HEK293 (cell line): ENCODE data around the gene C17orf113.

Source experiments
- CTCF ChIA-PET: fragments of 350-600 bp; formaldehyde crosslinking; extraction: SDS; loops from one replicate; lab custom pipeline; 2021; ENCODE audit warnings: antibody characterized with exemption; lab: Yijun Ruan, JAX
- POLR2A ChIA-PET: fragments of 300-600 bp; formaldehyde crosslinking; extraction: SDS; loops from one replicate; lab custom pipeline; 2020; ENCODE audit warnings: antibody characterized with exemption, inconsistent platforms; lab: Yijun Ruan, JAX
- H3K27ac ChIP-seq: fragments of 200-500 bp; sonication (Bioruptor generic); 2 replicates; pipeline ENCODE4 v1.5.1; 2014; ENCODE audit warnings: low read depth, low read length, control low read depth, inconsistent platforms; ENCODE audit errors: extremely low read depth
- H3K36me3 ChIP-seq, 2 experiments: fragments of 200-500 bp in 1 of 2; sonication (Bioruptor generic) in 1 of 2; 1 replicate in 1 of 2; 2 replicates in 1 of 2; pipeline ENCODE4 v1.5.1; 2014 to 2017; ENCODE audit warnings: inconsistent platforms in 2 of 2, low read length in 2 of 2; ENCODE audit not compliant: control insufficient read depth in 2 of 2, insufficient read depth in 1 of 2
- H3K4me1 ChIP-seq: fragments of 200-500 bp; sonication (Bioruptor generic); 2 replicates; pipeline ENCODE4 v1.5.1; 2014; ENCODE audit warnings: mild to moderate bottlenecking, low read length, inconsistent platforms; ENCODE audit not compliant: control insufficient read depth, insufficient read depth
- H3K4me3 ChIP-seq: 2 replicates; pipeline ENCODE4 v1.5.1; 2011; ENCODE audit warnings: low read depth, mild to moderate bottlenecking, control low read depth, low read length, moderate library complexity
- H3K9me3 ChIP-seq: fragments of 200-500 bp; sonication (Bioruptor generic); 2 replicates; pipeline ENCODE4 v1.5.1; 2014; ENCODE audit warnings: low read depth, low read length, inconsistent platforms; ENCODE audit not compliant: control insufficient read depth, insufficient read depth
- FEZF1 ChIP-seq: fragments of 450-650 bp; formaldehyde crosslinking; IDR thresholded peaks from 2 replicates; pipeline ENCODE4 v1.5.1; 2016; ENCODE audit warnings: missing biosample characterization, missing genetic modification characterization
- KLF1 ChIP-seq: fragments of 450-650 bp; formaldehyde crosslinking; IDR thresholded peaks from 2 replicates; pipeline ENCODE4 v1.5.1; 2016; ENCODE audit warnings: missing biosample characterization, missing genetic modification characterization
- MEIS1 ChIP-seq: sonication (generic); formaldehyde crosslinking; IDR thresholded peaks from 2 replicates; pipeline ENCODE4 v1.8.1; 2022; ENCODE audit warnings: missing genetic modification reagents, mild to moderate bottlenecking, borderline replicate concordance
- SCRT1 ChIP-seq: fragments of 450-650 bp; formaldehyde crosslinking; IDR thresholded peaks from 2 replicates; pipeline ENCODE4 v1.5.1; 2016; ENCODE audit warnings: missing biosample characterization, missing genetic modification characterization, borderline replicate concordance
- SCRT2 ChIP-seq: fragments of 450-650 bp; formaldehyde crosslinking; IDR thresholded peaks from 2 replicates; pipeline ENCODE4 v1.5.1; 2016; ENCODE audit warnings: missing biosample characterization, missing genetic modification characterization
- ZBTB21 ChIP-seq: fragments of 450-650 bp; formaldehyde crosslinking; IDR thresholded peaks from 2 replicates; pipeline ENCODE4 v1.5.1; 2017; ENCODE audit warnings: missing biosample characterization, missing genetic modification characterization
- ZBTB8A ChIP-seq: fragments of 450-650 bp; formaldehyde crosslinking; IDR thresholded peaks from 2 replicates; pipeline ENCODE4 v1.5.1; 2016; ENCODE audit warnings: missing biosample characterization, missing genetic modification characterization
- ZFP3 ChIP-seq: fragments of 450-650 bp; formaldehyde crosslinking; IDR thresholded peaks from 2 replicates; pipeline ENCODE4 v1.5.1; 2016; ENCODE audit warnings: low read depth, missing biosample characterization, missing genetic modification characterization
- ZIC2 ChIP-seq: fragments of 450-650 bp; formaldehyde crosslinking; IDR thresholded peaks from 2 replicates; pipeline ENCODE4 v1.5.1; 2016; ENCODE audit warnings: missing biosample characterization, missing genetic modification characterization
- ZNF112 ChIP-seq: fragments of 450-650 bp; formaldehyde crosslinking; IDR thresholded peaks from 2 replicates; pipeline ENCODE4 v1.5.0; 2017; ENCODE audit warnings: missing biosample characterization, missing genetic modification characterization
- ZNF174 ChIP-seq: fragments of 450-650 bp; formaldehyde crosslinking; IDR thresholded peaks from 2 replicates; pipeline ENCODE4 v1.5.0; 2017; ENCODE audit warnings: missing biosample characterization, mild to moderate bottlenecking, missing genetic modification characterization
- ZNF184 ChIP-seq: fragments of 450-650 bp; IDR thresholded peaks from 2 replicates; pipeline ENCODE4 v1.5.1; 2018; ENCODE audit warnings: missing biosample characterization, mild to moderate bottlenecking, missing genetic modification characterization
- ZNF660 ChIP-seq: fragments of 450-650 bp; IDR thresholded peaks from 2 replicates; pipeline ENCODE4 v1.5.1; 2018; ENCODE audit warnings: missing biosample characterization, mild to moderate bottlenecking, missing genetic modification characterization
- ZNF670 ChIP-seq: fragments of 450-650 bp; formaldehyde crosslinking; IDR thresholded peaks from 2 replicates; pipeline ENCODE4 v1.5.1; 2016; ENCODE audit warnings: missing biosample characterization, missing genetic modification characterization, low read depth
- ZNF843 ChIP-seq: fragments of 450-650 bp; formaldehyde crosslinking; IDR thresholded peaks from 2 replicates; pipeline ENCODE4 v1.5.1; 2016; ENCODE audit warnings: missing biosample characterization, missing genetic modification characterization
- TF ChIP-seq, protein P1 (sequence below): fragments of 450-650 bp; formaldehyde crosslinking; IDR thresholded peaks from 2 replicates; pipeline ENCODE4 v1.5.1; 2016; ENCODE audit warnings: missing biosample characterization, missing genetic modification characterization
- TF ChIP-seq, protein P2 (sequence below): fragments of 450-650 bp; formaldehyde crosslinking; IDR thresholded peaks from 2 replicates; pipeline ENCODE4 v1.5.1; 2017; ENCODE audit warnings: missing biosample characterization, missing genetic modification characterization
- TF ChIP-seq, protein P3 (sequence below): fragments of 450-650 bp; formaldehyde crosslinking; IDR thresholded peaks from 2 replicates; pipeline ENCODE4 v1.5.1; 2016; ENCODE audit warnings: missing biosample characterization, missing genetic modification characterization

C17orf113 gene

DNA sequence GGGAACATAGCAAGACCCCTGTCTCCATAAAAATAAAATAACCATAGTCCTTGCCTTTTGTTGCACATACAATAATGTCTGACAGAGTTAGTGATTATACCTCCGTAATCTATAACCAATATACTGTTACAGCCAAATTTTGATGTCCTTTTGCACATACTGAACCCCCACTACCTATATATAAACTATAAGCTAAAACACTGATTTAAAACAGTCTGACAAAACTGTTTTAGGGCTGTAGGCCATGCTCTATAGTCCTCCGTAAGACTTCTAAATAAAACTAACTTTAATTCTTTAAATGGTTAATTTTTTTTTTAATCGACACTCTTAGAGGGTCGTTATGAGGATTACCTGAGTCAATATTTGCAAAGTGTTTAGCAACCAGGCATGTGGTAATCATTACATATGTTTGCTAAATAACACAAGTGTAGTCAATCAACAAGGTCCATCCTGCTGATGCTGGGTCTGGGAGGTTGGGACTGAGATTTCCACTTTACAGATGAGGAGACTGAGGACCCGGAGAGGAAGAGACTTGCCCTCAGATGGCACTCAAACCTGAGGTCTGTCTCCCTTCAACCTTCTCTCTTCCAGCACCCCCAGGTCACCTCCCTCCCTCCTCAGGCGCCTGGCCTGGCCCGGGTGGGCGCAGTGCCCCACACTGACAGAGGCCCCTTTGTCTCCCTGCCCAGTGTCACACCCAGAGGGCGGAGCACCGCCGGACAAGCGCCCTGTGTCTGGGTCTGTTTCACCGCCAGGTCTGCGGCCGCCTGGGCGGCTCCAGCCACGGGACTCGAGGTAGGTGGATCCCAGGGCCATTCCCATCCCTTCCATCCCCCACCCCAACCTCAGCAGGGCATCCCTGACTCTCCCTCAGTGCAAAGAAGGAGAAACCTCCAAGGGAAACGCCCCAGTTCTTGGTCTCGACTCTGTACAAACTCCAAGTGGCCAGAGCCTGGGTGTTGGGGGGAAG is 37.6 kb upstream of the C17orf113 start:
- Histone ChIP-seq H3K4me3 (no peak overlapping the region), H3K27ac (no peak overlapping the region), H3K36me3 (no peaks in the 10 kb centered on the region), H3K9me3 (no peaks in the 10 kb centered on the region), H3K4me1 (peaks cover 5% of the 10 kb centered on the region)
- TF ChIP-seq, protein P1, sequence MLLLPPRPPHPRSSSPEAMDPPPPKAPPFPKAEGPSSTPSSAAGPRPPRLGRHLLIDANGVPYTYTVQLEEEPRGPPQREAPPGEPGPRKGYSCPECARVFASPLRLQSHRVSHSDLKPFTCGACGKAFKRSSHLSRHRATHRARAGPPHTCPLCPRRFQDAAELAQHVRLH, result no peak
- TF ChIP-seq MEIS1 (no peak), KLF1 (peak; percentile 56)
- ChIA-PET POLR2A (no interaction called here), CTCF (interaction anchor here (0.7 to 4.3 kb wide), 7 partner anchors 14 to 172 kb away, joined by 3 to 30 read pairs (median 4); no protein-coding TSS in a partner anchor)

DNA sequence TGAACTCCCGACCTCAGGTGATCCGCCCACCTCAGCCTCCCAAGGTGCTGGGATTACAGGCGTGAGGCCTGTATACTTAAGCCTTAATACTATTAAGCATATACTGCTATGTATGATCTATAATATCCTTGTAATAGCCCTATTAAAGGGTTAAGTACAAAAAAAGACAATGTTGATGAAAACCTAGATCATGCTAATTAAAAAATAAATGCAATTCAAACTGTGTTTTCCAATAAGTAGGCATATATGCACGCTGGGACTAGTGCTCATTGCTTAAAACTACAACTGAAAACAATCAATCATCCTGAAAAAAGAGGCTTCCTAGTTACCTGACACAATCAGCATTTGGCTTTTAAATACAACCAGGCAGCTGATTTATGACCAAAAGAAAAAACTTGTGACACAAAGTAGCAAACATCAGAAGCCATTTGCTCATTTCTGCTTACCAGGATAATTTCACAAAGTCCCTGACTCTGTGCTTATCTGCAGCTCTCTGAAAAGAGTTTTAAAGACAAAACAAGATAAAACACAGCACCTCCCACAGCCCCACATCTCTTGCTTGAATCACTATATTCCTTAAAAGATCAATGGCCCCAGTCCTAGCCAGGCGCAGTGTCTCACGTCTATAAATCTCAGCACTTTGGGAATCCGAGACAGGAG is 36.8 kb upstream of the C17orf113 start:
- no peaks in the 10 kb centered on the region for H3K36me3 ChIP-seq
- no peak for TF ChIP-seq ZNF174 (tag by site-specific recombination)
- TF ChIP-seq ZBTB8A, result no peak
- no peak for TF ChIP-seq ZFP3 (tag by site-specific recombination)
- TF ChIP-seq, protein P2, sequence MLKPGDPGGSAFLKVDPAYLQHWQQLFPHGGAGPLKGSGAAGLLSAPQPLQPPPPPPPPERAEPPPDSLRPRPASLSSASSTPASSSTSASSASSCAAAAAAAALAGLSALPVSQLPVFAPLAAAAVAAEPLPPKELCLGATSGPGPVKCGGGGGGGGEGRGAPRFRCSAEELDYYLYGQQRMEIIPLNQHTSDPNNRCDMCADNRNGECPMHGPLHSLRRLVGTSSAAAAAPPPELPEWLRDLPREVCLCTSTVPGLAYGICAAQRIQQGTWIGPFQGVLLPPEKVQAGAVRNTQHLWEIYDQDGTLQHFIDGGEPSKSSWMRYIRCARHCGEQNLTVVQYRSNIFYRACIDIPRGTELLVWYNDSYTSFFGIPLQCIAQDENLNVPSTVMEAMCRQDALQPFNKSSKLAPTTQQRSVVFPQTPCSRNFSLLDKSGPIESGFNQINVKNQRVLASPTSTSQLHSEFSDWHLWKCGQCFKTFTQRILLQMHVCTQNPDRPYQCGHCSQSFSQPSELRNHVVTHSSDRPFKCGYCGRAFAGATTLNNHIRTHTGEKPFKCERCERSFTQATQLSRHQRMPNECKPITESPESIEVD (tag by site-specific recombination), result peak; percentile 89
- TF ChIP-seq ZNF670 (tag by site-specific recombination), result no peak
- TF ChIP-seq ZNF660 (tag by site-specific recombination), result no peak
- TF ChIP-seq, protein P3, sequence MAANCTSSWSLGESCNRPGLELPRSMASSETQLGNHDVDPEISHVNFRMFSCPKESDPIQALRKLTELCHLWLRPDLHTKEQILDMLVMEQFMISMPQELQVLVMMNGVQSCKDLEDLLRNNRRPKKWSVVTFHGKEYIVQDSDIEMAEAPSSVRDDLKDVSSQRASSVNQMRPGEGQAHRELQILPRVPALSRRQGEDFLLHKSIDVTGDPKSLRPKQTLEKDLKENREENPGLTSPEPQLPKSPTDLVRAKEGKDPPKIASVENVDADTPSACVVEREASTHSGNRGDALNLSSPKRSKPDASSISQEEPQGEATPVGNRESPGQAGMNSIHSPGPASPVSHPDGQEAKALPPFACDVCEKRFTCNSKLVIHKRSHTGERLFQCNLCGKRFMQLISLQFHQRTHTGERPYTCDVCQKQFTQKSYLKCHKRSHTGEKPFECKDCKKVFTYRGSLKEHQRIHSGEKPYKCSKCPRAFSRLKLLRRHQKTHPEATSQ (tag by site-specific recombination), result no peak
- no peak for TF ChIP-seq ZBTB21 (tag by site-specific recombination)
- peak; percentile 62 for TF ChIP-seq FEZF1 (tag by site-specific recombination)
- TF ChIP-seq ZNF184 (tag by site-specific recombination), result no peak
- no peak for TF ChIP-seq ZNF112 (tag by site-specific recombination)
- H3K9me3 ChIP-seq, result no peaks in the 10 kb centered on the region
- no peak overlapping the region for H3K27ac ChIP-seq
- CTCF ChIA-PET, result interaction anchor here (0.6 to 2.0 kb wide), 5 partner anchors 13 to 33 kb away, joined by 3 to 10 read pairs (median 4); no protein-coding TSS in a partner anchor
- H3K4me1 ChIP-seq, result peaks cover 5% of the 10 kb centered on the region
- H3K4me3 ChIP-seq, result no peak overlapping the region
- POLR2A ChIA-PET, result interaction anchor here (0.7 kb wide), 1 partner anchor 419 kb away, joined by 3 read pairs; no protein-coding TSS in a partner anchor

DNA sequence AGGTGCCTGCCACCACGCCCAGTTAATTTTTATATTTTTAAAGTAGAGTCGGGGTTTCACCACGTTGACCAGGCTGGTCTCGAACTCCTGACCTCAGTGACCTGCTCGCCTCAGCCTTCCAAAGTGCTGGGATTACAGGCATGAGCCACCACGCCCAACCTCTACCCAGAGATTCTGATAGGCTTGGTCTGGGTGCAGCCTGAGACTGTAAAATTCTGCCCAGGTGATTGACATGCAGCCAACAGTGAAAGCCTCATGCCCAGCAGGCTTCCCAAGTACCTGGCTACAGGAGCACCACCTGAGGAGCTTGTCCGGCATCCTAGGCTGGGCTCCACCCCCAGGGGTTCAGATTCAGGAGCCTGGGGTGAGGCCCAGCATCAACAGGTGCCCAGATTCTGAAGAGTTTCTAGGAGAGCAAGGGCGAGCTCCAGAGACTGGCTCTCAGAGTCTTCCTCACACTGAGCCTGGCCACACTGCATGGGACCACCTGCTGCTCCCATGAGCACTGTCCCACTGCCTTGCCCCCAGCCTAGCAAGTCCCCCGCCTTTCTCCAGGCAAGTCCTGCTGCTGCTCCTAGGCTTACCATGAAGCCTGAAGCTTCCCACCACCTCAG is 31.2 kb upstream of the C17orf113 start:
- ChIA-PET POLR2A (no interaction called here), CTCF (interaction anchor here (0.6 to 3.8 kb wide), 5 partner anchors 10 to 332 kb away, joined by 4 to 29 read pairs (median 5); no protein-coding TSS in a partner anchor)
- Histone ChIP-seq H3K4me3 (no peak overlapping the region), H3K36me3 (no peaks in the 10 kb centered on the region), H3K4me1 (no peaks in the 10 kb centered on the region), H3K27ac (no peak overlapping the region), H3K9me3 (no peaks in the 10 kb centered on the region)
- TF ChIP-seq ZNF843 (tag by site-specific recombination) (no peak), SCRT2 (tag by site-specific recombination) (peak; percentile 91), SCRT1 (tag by site-specific recombination) (peak; percentile 61), ZIC2 (tag by site-specific recombination) (peak; percentile 71)
